Activated CD4-positive, alpha-beta T cell treated with anti-CD3 and anti-CD28 coated beads, Interleukin-2, amount 50 U/mL, for 16 hours (primary cell): ENCODE measurements around the gene C9.
A peak's percentile ranks its signal among the peaks of the same experiment; 100 is the strongest.
"Not testable (repeated sequence)": the region's sequence is repeated elsewhere in the genome, so short reads cannot be mapped to it uniquely, and the experiment has no call there.

Experiments used
- DNase-seq: peaks from one replicate; pipeline ENCODE4 v3.0.0-alpha.2; 2020

C9 gene

DNA sequence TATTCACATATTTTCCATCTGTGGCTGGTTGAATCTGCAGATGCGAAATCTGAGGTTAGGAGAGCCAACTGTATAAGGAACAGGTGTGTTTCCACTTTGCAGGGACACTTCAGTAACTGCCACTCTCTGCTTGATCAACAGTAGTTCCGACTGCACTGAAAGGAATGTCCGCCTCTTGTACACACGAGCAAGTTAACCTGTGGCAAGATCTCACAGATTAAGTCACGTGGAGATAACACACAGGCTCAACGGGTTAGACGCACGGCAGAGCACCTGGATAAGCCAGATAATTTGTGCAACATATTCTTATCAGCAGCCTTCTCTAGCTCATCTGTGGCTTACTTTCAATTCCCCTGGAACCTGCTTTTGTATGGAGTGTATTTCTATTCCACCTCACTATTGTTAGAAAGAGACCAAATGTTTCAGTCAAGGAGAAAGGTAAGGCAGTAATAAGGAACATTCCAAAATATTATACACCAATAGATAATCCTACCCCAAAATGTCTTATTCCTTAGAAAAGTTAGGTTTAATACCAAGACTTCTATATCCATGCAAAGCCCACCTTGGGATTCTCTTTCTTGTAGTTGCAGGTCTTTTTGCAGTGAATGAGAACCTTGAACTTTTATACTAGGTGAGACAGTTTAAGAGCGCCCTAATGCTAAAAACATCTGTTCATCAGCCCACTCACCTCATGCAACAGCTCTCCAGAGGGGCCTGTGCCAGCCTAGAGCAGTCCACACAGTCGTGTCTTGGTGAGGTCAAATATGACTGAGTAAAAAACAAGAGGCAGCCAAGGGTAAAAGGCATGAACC lies 6.5 kb upstream of the C9 start:
- DNase-seq, result no peak

DNA sequence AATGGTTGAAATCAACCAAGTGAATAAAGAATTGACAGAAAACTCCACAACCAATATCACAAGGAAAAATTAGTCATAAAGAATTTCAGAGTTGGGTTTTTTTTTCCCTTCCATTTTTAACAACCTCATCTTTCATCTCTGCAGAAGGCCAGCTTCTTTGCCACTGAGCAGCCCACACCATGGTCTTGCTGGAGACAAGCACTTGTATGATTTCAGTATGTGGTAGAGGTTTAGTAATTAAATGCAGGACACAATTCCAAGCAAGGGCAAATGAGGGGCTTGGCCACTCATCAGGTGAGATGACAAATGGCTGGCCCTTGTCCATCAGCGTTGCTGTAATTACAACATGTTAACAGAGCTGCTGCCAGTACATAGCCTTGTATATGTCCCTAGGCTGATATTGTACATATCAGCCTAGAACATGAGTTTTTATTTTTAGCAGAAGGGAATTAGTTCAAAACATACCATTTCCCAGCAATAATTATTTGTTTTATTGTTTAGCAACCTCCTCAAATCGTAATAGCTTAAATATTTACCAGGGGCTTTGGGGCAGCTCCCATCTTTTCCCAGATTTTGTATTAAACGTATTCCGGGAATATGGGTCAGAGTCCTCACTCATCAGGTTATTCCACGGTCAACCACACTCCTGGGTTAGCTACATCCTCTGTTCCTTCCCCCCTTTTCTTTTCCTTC lies 5.0 kb upstream of the C9 start:
- DNase-seq, result no peak

DNA sequence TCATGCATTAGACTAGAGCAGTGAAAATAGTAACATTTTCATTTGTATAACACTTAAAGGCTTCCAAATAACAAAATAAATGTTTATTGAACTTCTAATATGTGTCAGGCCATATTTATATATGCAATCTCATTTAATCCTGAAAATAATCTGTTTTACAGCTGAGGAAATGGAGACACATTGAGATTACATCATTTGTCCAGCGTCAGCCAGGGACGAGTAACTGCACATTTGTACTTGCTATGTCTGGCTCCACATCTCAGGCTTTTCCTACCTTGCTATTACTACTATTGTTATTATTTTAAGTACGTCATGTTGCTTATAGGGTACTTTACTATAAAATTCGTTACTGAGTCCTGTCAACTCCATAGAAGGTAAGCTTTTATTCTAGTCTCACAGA lies 3.8 kb upstream of the C9 start:
- DNase-seq, result no peak

DNA sequence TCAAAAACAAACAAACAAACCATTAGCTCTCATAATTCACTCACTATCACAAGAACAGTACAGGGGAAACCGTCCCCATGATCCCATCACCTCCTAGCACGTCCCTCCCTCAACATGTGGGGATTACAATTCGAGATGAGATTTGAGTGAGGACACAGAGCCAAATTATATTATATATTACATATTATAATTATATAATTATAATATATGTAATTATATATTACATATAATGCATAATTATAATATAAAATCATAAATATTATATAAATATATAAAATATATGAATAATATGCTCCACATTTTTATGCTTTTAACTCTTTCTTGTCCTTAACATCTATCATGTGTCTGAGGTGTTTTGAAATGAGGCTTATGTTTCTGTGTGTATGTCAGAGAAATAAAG lies 3.4 kb upstream of the C9 start:
- DNase-seq, result no peak

DNA sequence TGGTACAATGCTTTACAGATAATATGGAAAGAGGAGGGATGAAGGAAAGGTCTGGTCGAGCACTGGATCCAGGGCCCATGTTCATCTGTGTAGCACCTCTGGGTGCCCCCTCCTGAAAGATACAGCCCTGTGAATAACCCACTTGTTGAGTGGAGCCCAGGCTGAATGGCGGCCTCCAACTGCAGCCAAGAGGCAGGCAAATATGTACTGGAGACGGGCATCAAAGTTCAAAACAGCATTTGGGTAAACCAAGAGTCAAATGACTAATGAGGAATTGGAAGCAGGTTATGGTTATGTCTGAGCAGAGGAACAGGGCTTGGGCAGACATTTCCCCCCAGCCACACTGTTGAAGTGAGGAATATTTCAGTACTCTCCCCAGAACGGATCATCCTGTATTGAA lies 1.1 kb downstream of the C9 start:
- no peak for DNase-seq

DNA sequence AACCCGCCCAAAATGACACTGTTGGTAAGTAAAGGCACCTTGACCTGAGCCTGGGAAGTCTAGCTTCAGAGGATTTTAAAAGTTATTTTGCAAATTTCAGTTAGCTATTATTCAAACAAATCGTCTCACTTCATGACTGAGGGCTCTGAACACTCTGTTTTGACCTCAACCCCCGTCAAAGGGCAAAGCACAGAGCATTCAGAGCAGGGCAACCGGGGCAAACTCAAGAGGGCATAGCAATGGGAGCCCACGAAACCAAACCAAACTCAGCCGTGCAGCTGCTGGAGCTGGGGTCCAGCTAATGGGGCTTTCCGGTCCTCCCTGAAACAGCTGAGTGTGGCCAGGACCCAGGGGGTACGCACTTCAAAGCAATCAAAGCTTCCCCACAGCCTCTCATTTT lies 1.6 kb downstream of the C9 start:
- DNase-seq, result no peak

DNA sequence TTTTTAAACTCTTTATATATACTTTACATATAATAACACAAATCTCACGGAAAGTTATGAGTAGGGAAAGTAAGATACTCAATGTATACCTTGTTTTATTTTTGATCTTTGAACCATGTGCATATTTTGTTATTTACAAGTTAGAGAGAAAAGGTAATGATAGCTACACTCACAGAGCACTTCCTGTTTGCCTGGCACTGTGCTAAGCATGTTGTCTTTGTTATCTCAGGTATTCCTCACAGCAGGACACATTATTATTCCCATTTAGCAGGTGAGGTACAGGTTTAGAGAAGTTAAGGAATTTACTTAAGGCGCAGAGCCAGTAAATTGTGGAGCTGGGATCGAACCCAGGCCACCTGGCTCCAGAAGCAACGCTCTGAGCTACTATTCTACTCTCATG lies 3.0 kb downstream of the C9 start:
- DNase-seq, result no peak

DNA sequence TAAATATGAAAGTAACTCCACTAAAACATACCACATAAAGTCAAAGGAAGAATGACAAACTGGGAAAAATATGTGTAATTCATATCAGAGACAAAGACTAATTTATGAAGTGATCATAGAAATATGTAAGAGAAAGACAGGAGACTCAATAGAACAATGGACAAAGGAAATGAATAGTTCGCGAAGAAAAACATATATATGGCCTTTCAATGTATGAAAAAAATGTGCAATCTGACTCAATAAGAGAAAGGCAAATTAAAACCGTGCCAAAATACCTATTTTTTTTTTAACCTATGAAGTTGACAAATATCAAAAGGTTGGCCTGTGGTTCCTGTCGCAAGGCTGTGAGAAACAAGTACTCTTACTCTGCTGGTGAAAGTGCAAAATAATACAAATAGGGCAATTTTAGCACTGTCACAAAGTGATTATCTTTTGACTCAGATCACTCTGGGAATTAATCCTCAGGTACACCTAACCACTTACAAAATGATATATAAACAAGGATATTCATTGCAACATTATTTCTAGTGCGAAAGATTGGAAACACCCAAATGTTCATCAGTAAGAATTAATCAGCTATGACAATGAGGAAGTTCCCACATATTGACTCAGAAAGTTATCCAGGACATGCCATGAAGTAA lies 3.7 kb downstream of the C9 start:
- DNase-seq, result peak; percentile 49

DNA sequence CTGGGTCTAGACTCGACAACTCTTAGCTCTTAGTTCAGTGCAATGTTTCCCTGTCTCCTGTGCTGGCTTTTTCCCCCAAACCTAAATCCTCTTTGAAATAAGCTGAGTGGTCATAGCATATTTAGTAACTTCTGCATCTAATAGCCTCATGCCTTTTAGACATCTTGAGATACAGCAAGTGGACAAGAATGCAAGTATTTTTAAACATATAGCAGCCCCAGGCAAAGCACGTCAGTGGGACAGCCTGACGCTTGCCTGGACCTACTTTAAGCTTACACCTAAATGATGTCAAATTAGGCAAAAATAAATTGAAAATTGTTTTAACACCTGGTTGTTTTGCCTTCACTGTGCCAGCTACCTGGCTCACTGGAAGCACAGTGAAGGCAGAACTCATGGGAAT lies 8.0 kb downstream of the C9 start:
- DNase-seq, result no peak

DNA sequence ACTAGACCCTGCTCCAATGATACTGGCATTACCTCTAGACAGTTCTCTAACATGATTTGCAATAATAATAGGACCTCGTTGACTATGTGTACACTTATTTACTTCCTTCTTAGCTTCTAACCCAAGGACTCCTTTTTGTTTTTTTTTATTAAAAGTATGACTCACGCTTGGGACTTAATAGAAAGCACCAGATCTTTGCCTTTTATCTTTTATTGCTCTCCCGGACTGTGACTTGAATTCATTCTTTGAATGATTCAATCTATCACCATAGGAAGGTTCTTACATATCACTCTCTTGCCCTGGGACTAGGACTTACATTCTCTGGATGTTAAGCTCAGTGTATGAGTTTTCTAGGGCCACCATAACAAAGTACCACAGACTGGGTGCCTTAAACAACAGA lies 9.0 kb downstream of the C9 start:
- DNase-seq, result no peak

DNA sequence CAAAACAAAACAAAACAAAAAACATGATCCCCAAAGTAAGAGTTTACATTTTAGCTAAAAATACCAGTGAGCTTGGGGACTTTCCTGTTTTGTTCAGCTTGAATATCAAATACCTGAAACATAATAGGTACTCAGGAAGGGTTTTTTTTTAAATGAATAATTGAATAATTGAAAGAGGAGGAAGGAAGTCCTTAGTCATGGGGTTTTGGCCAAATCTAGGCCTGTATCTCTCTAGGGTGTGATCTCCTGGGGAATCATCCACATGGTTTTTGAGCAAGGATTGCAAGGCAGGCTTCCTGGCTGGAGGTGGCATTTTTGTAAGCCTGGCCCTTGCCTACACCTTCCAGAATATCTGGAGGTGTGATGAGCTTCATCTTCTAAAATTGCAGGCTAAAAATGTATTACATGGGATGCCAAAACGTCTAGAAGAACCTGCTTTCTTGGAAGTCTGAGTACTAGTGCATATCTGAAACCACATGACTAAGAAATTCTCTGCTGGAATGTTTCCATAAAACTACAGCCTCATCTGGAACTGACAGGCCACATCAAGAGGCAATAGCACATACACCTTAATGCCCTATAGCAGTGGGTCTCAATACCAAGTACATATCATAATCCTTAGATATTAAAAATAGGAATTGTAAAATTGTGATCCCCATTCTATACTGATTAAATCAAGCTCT lies 10.4 kb downstream of the C9 start:
- DNase-seq, result no peak

DNA sequence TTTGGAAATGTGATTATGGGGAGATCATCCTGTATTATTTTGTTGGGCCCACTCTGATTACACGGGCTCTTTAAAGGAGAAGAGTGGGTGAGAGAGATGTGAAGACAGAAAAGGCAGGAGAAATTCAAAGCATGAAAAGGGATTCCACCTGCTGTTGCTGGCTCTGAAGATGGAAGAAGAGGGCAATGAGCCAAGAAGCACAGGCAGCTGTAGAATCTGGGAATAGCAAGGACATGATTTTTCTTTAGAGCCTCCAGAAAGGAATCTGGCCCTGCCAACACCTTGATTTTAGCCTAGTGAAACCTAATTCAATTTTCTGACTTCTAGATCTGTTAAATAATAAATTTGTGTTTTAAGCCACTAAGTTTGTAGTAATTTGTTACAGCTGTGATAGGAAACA lies 11.3 kb downstream of the C9 start:
- DNase-seq, result no peak

DNA sequence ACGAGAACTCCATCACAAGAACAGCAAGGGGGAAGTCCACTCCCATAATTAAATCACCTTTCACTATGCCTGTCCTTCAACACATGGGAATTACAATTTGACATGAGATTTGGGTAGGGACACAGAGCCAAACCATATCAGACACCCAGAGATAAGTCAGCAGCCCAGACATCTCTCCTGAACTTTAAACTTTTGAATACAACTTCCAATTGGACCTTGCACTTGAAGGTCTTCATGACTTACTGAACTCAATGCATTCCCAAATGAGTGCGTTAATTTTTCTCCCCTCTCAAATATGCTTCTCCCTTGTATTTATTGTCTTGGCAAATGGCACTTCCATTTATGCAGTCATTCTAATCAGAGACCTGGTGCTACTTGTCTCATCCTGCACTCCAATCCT lies 12.1 kb downstream of the C9 start:
- DNase-seq, result no peak

DNA sequence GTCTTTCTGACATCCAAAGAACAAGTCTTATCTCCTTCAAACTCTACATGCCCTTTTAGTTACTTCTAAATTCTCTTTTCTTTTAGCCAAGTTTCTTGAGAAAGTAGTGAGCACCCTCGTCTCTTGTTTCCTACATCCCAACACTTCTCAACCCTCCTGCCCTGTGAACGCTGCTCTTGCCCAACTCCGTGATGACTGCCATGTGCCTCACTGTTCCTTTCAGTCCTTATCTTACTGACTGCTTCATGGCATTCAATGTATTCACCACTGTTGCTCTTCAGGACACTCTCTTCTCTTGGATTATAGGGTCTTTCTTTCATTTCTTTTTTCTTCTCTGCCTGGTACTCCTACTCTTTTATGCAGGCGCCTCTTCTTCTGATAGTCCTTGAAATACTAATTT lies 14.8 kb downstream of the C9 start:
- no peak for DNase-seq

DNA sequence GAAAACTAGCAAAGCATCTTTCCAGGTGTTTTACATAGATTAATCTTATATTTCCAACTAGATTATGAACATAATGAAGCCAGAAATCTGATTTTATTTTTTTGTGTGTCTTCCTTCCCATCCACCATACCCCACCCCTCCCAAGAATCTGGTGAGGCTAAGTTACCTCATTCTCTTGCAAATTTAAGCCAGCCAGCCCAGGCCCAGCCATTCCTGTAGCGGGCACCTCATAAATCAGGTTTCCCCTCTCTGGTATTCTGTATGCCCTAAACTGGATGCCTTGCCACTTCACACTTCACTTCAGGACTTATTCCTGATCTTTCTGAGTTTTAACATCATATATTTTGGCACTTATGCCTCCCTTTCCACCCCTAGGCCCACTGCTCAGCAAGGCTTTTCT lies 21.8 kb downstream of the C9 start:
- DNase-seq, result no peak

DNA sequence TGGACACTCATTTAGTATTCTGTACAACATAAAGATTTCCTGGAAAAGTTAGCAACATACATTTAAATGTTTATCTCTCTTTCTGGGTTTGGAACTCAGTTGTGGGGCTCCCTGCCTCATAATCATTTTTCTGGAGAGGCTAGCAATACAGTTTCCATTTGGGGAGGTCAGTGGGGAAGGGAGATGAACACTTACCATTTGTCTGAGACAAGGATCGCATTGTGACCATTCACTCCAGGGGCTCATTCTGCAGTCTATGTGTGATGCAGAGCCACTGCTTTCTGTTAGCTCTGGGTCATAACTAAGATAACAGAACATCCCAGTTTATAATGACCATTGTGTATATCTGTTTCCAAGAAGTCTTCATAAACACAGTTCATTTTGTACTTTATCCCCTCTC lies 22.4 kb downstream of the C9 start:
- no peak for DNase-seq

DNA sequence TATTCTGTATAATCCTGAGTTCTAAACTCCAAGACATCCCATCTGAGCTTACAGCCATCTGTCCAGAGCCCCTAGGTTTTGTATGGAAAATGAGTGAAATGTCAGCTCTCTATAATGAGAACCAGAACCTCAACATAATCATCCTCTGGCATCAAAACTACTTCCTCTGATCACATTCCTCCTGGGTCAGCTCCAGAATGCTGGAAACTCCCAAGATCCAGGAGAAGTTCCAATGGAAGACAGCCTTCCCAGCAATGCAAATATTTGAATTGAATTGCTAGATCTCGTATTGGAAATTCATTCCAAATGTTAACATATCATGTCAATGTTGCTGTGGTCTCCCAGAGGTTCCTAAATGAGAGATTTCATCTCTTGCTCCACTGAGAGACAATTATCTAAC lies 23.8 kb downstream of the C9 start:
- DNase-seq, result no peak

DNA sequence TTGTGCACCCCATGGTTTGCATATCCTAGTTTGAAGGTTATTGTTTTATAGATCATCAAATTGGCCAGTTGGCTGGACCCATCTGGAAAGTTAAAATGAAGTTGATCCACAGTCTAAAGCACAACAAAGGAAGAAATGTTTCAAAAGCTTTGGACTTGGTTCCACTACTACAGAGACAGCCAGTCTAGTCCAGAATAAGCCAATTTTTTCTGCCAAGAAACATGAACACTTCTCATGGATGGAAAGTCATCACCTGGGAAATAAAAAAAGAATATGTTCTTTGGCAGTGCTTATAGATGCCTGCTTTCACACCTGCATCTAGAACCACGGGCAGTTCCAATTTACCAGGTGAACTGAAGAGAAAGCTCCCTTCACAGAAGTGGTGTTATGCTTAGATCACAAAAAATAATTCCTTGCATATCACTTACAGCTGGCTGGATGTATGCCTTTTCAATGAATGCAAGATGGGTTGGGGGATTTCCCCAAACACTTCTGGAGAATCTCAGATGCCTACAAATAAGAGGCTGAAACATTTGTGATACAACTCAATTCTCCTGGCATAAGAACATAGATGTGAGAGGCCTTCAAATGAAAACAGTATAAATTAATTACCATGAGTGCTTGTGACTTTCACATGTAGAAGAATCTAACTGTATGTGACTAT lies 26.9 kb downstream of the C9 start:
- no peak for DNase-seq

DNA sequence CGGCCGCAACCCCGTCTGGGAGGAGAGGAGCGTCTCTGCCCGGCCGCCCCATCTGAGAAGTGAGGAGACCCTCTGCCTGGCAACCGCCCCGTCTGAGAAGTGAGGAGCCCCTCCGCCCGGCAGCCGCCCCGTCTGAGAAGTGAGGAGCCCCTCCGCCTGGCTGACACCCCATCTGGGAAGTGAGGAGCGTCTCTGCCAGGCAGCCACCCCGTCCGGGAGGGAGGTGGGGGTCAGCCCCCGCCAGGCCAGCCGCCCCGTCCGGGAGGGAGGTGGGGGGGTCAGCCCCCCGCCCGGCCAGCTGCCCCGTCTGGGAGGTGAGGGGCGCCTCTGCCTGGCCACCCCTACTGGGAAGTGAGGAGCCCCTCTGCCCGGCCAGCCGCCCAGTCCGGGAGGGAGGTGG lies 30.0 kb downstream of the C9 start:
- DNase-seq, result not testable (repeated sequence)

DNA sequence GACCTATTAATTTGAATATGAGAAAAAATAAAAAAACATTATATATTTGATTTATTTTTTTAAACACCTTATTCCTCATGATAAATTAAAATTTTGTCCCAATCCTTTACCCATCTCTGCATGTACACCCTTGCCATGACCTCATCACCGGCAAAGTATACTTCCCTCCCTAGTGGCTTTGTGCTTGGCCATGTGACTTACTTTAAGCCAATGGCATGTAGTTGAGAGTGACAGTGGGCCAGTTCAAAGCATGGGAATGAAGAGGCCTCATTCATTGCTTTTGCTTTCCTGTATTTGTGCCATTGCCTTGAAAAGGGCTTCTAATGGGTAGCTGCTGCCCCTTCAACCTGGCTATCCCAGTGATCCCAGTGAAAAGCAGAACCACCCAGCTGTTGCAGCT lies 31.2 kb downstream of the C9 start:
- no peak for DNase-seq

DNA sequence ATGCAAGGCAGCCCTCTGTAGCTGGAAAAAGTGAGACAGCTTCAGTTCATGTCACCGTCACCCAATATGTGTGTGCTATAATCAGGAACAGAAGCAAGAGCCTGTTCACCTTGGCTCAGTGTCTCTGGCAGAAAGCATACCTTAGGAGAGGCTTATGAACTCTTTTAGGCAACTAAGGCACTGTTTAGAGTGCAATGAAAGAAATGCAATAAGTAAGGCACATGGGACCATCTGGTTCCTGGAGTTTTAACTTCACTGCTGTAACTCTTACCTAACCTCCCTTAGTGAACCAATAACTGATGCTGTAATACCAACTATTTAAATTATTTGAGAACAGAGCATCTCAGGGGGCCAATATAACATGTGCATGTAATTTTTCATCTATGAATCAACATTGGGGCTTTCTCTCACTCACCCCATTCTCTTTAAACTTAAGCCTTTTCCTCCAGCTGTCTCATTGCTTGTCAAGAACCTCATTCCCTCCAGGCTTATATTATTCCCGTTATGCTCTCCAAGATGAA lies 32.4 kb downstream of the C9 start:
- DNase-seq, result no peak

DNA sequence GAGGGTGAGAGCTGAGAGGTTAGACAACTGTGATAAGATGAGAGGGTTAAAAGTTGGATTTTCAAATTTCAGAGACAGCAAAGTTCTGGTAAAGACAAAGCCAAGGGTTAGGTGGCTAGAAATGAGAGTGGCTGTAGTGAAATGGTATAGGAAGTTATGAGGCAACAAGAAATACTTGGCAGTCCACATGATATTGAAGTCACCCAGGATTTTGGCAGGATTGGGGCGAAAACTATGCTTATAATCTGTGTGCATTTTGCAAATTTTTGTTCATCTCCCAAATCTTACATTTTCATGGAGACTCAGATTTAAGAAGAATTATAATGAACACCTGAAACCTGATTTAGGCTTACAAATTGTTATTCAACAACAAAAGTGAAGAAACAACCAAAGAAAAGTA lies 35.6 kb downstream of the C9 start:
- no peak for DNase-seq

DNA sequence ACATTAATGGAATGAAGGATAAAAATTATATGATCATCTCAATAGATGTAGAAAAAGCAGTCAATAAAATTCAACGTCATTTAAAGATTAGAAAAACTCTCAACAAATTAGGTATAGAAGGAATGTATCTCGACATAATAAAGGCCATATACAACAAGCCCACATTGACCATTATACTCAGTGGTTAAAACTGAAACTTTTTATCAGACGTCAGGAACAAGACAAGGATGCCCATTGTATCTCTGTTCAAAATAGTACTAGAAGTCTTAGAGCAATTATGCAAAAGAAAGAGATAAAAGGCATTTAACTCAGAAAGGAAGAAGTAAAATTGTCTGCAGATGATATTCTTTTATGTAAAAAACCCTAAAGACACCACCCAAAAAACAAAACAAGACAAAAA lies 40.8 kb downstream of the C9 start:
- no peak for DNase-seq
